Measurements from ENCODE around the gene KDM4C.

KDM4C gene

DNA sequence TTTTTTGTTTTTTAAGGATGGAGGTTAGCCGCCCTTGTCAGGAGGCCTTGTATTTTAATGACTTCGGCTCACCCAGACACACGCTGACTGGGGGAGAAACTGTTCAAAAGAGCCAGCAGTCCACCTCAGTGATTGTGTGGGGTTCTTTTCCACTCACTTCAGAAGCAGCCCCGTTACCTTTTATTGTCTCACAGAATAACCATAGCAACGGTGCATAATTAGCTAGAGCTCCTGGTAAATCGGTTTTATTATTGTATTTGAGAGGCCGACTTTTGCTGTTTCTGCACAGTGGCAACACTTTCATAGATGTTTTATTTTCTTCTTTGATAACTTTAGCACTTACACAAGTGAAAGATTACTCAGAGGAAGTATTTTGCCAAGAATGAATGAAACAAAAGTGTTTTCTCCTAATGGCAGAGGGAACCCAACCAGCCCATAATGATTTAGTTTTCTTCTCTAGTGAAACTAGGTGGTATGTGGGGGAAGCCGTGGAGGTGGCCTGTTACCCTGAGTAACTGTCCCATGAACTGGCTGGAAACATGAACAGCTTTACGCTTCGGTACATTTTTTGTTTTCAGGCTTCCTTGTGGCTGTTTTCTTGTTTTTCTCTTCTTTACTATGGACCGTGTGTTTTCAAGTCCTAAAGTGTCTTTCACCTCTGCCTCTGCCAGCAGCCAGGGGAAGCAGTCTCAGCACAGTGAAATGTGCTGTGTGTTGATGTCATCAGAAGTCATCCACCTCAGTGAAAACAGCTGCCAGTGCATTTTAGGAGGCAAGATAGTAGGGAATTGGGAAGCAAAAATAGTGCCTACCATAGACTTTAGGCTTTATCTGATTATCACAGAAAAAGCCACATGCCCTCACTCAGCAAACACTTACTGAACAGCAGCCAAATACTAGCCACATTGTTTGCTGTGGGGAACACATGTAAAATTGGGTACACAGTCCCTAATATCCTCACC, 414.7 kb downstream of the KDM4C start:
- DNase-seq (ENCODE audit: low read depth), result no peak
- TF ChIP-seq, protein P1, sequence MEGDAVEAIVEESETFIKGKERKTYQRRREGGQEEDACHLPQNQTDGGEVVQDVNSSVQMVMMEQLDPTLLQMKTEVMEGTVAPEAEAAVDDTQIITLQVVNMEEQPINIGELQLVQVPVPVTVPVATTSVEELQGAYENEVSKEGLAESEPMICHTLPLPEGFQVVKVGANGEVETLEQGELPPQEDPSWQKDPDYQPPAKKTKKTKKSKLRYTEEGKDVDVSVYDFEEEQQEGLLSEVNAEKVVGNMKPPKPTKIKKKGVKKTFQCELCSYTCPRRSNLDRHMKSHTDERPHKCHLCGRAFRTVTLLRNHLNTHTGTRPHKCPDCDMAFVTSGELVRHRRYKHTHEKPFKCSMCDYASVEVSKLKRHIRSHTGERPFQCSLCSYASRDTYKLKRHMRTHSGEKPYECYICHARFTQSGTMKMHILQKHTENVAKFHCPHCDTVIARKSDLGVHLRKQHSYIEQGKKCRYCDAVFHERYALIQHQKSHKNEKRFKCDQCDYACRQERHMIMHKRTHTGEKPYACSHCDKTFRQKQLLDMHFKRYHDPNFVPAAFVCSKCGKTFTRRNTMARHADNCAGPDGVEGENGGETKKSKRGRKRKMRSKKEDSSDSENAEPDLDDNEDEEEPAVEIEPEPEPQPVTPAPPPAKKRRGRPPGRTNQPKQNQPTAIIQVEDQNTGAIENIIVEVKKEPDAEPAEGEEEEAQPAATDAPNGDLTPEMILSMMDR (IDR thresholded peaks at IDR 0.05; ENCODE audit: insufficient read depth, low read depth, low read length, missing control alignments), result no peak
- no peak overlapping the region for H3K4me3 ChIP-seq (ENCODE audit: low read depth, low read length)

DNA sequence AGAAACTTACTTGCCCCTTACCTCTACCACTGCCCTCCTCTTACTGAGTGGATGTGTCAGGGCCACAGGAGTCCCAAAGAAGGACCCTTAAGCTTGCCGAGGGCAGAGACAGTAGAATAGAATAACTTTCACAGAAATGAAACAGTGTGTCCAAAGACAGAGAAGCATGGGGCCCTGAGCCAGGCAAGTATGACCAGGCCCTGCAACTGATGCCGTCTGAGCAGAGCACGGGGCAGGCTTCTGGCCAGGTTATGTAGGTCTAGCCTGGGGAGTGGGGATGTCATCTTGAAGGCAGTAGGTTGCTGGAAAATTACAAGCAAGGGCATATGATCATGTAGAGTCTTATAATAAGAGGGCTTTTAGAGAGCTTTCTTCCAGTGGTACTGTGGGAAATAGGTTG, 415.4 kb downstream of the KDM4C start:
- TF ChIP-seq, protein P1 (IDR thresholded peaks at IDR 0.05; ENCODE audit: insufficient read depth, low read depth, low read length, missing control alignments), result no peak
- H3K4me3 ChIP-seq (ENCODE audit: low read depth, low read length), result no peak overlapping the region
- DNase-seq (ENCODE audit: low read depth), result no peak

DNA sequence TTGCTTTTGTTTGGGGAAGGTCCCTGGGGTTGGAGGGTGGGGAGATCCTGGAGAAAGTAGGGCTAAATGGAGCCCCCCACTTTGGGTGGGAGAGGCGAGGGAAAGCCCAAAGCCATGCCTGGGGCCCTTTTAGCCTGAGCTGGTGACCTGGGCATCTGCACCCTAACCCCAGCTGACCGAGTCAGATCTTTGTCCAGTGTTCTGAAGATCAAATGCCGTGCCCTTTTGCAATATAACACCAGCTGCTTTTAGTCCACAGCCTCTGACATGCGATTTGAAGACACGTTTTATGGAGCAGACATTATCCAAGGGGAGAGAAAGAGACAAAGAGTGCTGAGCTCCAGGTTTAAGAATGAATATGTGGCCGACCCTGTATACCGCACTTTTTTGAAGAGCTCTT, 416.5 kb downstream of the KDM4C start:
- H3K4me3 ChIP-seq (ENCODE audit: low read depth, low read length), result no peak overlapping the region
- DNase-seq (ENCODE audit: low read depth), result no peak
- TF ChIP-seq, protein P1 (IDR thresholded peaks at IDR 0.05; ENCODE audit: insufficient read depth, low read depth, low read length, missing control alignments), result no peak

DNA sequence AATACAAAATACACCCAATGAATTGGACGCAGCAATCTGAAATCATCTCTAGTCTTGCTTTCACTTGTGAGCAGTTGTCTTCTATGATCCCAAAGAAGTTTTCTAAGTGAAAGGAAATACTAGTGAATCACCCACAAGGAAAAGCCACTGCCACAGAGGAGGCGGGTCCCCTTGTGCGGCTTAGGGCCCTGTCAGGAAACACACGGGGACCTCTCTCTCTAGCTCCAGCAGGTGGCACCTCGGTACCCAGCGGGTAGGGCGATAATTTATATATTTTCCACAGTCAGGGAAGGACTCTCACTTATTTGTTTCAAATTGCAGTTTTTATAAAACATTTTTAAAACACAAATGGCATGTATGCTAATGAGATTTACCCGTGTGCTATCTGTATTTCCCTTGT, 417.1 kb downstream of the KDM4C start:
- TF ChIP-seq, protein P1 (IDR thresholded peaks at IDR 0.05; ENCODE audit: insufficient read depth, low read depth, low read length, missing control alignments), result no peak
- no peak overlapping the region for H3K4me3 ChIP-seq (ENCODE audit: low read depth, low read length)
- no peak for DNase-seq (ENCODE audit: low read depth)

DNA sequence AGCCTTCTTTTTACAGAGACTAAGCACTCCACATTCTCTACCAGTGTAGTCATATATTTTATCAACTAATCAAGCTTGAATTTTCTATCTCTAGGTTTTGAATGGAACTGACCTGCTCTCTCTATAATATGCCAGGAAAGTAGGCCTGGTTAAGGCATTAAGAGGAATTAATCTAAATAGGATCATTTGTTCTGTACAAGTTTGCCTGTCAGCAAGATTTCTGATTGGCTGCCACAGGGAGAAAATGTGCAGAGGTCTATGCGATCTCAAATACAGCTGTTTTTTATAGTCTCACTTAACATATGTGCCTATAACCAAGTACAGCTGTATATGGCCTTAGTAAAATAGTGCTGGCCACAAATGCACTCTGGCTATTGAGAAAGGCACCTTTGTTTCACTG, 418.8 kb downstream of the KDM4C start:
- H3K4me3 ChIP-seq (ENCODE audit: low read depth, low read length), result no peak overlapping the region
- TF ChIP-seq, protein P1 (IDR thresholded peaks at IDR 0.05; ENCODE audit: insufficient read depth, low read depth, low read length, missing control alignments), result no peak
- no peak for DNase-seq (ENCODE audit: low read depth)

DNA sequence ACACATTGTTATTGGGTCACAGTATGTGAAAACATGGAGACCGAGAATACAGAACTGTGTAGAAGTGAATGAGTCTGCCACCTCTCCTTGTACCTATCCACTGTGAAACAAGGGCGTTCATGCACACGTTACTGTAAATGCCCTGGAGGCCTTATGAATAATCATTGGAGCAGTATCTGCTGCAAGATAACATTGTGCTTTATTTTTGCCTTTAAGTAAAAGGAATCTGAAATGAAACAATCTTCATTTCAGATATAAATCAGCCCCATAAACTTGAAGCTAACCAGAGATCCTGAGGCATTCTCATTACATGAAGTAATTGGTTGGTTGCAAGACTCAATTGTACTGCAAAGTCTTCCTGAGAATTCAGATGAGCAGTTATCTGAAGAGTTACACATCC, 419.6 kb downstream of the KDM4C start:
- H3K4me3 ChIP-seq (ENCODE audit: low read depth, low read length), result no peak overlapping the region
- TF ChIP-seq, protein P1 (IDR thresholded peaks at IDR 0.05; ENCODE audit: insufficient read depth, low read depth, low read length, missing control alignments), result no peak
- no peak for DNase-seq (ENCODE audit: low read depth)
